Stomach (tissue), 4 donors: Measurements from ENCODE around the gene PFKFB3.

Experiments used
- CTCF ChIP-seq, 7 experiments: fragments of 450-650 bp in 4 of 7; fragments of 200-600 bp in 3 of 7; sonication (generic) in 3 of 7; IDR thresholded peaks; one replicate each; pipeline ENCODE4 v1.5.1; 2016 to 2019; ENCODE audit warnings: antibody characterized with exemption in 7 of 7, control low read depth in 2 of 7, mild to moderate bottlenecking in 1 of 7
- POLR2AphosphoS5 ChIP-seq, 3 donors: sonication (generic); formaldehyde crosslinking; IDR thresholded peaks; one replicate each; pipeline ENCODE4 v1.6.1; 2016; ENCODE audit warnings: antibody characterized with exemption in 3 of 3

- no peak for TF ChIP-seq CTCF (IDR thresholded peaks at IDR 0.05)
- no peak for TF ChIP-seq POLR2AphosphoS5 (IDR thresholded peaks at IDR 0.05)
These were observed 97.0 kb downstream of the PFKFB3 start for GRCh38 chr10:6299743-6300105.
